Measurements from ENCODE around the gene SLC35E4.

SLC35E4 gene

GRCh38 chr22:30680991-30681770, 45.6 kb downstream of the SLC35E4 start:
- DNase-seq (ENCODE audit: insufficient read length) (no peak), FAIRE-seq (no peak)
- TF ChIP-seq POLR2AphosphoS5 (IDR thresholded peaks at IDR 0.05; ENCODE audit: low read depth, low read length): no peak
- TF ChIP-seq POLR2A (IDR thresholded peaks at IDR 0.05; ENCODE audit: low read depth, low read length): no peak
- TF ChIP-seq TAF1 (IDR thresholded peaks at IDR 0.05; ENCODE audit: borderline replicate concordance, low read depth, low read length): no peak

GRCh38 chr22:30681831-30682230, 46.2 kb downstream of the SLC35E4 start:
- no peak for TF ChIP-seq POLR2AphosphoS5 (IDR thresholded peaks at IDR 0.05; ENCODE audit: low read depth, low read length)
- no peak for TF ChIP-seq TAF1 (IDR thresholded peaks at IDR 0.05; ENCODE audit: borderline replicate concordance, low read depth, low read length)
- TF ChIP-seq POLR2A (IDR thresholded peaks at IDR 0.05; ENCODE audit: low read depth, low read length): no peak

GRCh38 chr22:30685178-30685577, 49.6 kb downstream of the SLC35E4 start:
- FAIRE-seq (no peak), DNase-seq (ENCODE audit: insufficient read length) (no peak)

More at GRCh38 chr22:30681831-30682230, 46.2 kb downstream of the SLC35E4 start:
- no peak for DNase-seq (ENCODE audit: insufficient read length)
- no peak for FAIRE-seq

GRCh38 chr22:30687358-30687757, 51.8 kb downstream of the SLC35E4 start:
- FAIRE-seq (no peak), DNase-seq (ENCODE audit: insufficient read length) (no peak)
- TF ChIP-seq TAF1 (IDR thresholded peaks at IDR 0.05; ENCODE audit: borderline replicate concordance, low read depth, low read length) (no peak), POLR2A (IDR thresholded peaks at IDR 0.05; ENCODE audit: low read depth, low read length) (no peak), POLR2AphosphoS5 (IDR thresholded peaks at IDR 0.05; ENCODE audit: low read depth, low read length) (no peak)

More at GRCh38 chr22:30685178-30685577, 49.6 kb downstream of the SLC35E4 start:
- TF ChIP-seq POLR2AphosphoS5 (IDR thresholded peaks at IDR 0.05; ENCODE audit: low read depth, low read length) (no peak), TAF1 (IDR thresholded peaks at IDR 0.05; ENCODE audit: borderline replicate concordance, low read depth, low read length) (no peak), POLR2A (IDR thresholded peaks at IDR 0.05; ENCODE audit: low read depth, low read length) (no peak)

- DNase-seq (ENCODE audit: insufficient read length) (no peak), FAIRE-seq (no peak)
- TF ChIP-seq TAF1 (IDR thresholded peaks at IDR 0.05; ENCODE audit: borderline replicate concordance, low read depth, low read length) (no peak), POLR2A (IDR thresholded peaks at IDR 0.05; ENCODE audit: low read depth, low read length) (no peak), POLR2AphosphoS5 (IDR thresholded peaks at IDR 0.05; ENCODE audit: low read depth, low read length) (no peak)
These were observed 54.0 kb downstream of the SLC35E4 start for GRCh38 chr22:30689622-30690021.

GRCh38 chr22:30691204-30691603, 55.6 kb downstream of the SLC35E4 start:
- DNase-seq (ENCODE audit: insufficient read length) (no peak), FAIRE-seq (no peak)
- no peak for TF ChIP-seq POLR2AphosphoS5 (IDR thresholded peaks at IDR 0.05; ENCODE audit: low read depth, low read length)

GRCh38 chr22:30694171-30694639, 58.6 kb downstream of the SLC35E4 start:
- FAIRE-seq (no peak), DNase-seq (ENCODE audit: insufficient read length) (peak; percentile 25)
- TF ChIP-seq TAF1 (IDR thresholded peaks at IDR 0.05; ENCODE audit: borderline replicate concordance, low read depth, low read length): no peak
- TF ChIP-seq POLR2AphosphoS5 (IDR thresholded peaks at IDR 0.05; ENCODE audit: low read depth, low read length): no peak
- no peak for TF ChIP-seq POLR2A (IDR thresholded peaks at IDR 0.05; ENCODE audit: low read depth, low read length)

- FAIRE-seq (no peak), DNase-seq (ENCODE audit: insufficient read length) (peak; percentile 32)
- TF ChIP-seq TAF1 (IDR thresholded peaks at IDR 0.05; ENCODE audit: borderline replicate concordance, low read depth, low read length): no peak
- TF ChIP-seq POLR2AphosphoS5 (IDR thresholded peaks at IDR 0.05; ENCODE audit: low read depth, low read length): no peak
- TF ChIP-seq POLR2A (IDR thresholded peaks at IDR 0.05; ENCODE audit: low read depth, low read length): no peak
These were observed 59.2 kb downstream of the SLC35E4 start, which contains the start of gene OSBP2 for GRCh38 chr22:30694640-30695350. OSBP2 (plus strand) TSS chr22:30694874; CDS start chr22:30694910, 36 bp downstream.

GRCh38 chr22:30695351-30695851, 59.8 kb downstream of the SLC35E4 start:
- FAIRE-seq: no peak
- TF ChIP-seq TAF1 (IDR thresholded peaks at IDR 0.05; ENCODE audit: borderline replicate concordance, low read depth, low read length) (no peak), POLR2AphosphoS5 (IDR thresholded peaks at IDR 0.05; ENCODE audit: low read depth, low read length) (no peak), POLR2A (IDR thresholded peaks at IDR 0.05; ENCODE audit: low read depth, low read length) (no peak)

GRCh38 chr22:30695871-30696655, 60.5 kb downstream of the SLC35E4 start:
- FAIRE-seq: no peak
- TF ChIP-seq POLR2AphosphoS5 (IDR thresholded peaks at IDR 0.05; ENCODE audit: low read depth, low read length) (no peak), TAF1 (IDR thresholded peaks at IDR 0.05; ENCODE audit: borderline replicate concordance, low read depth, low read length) (no peak), POLR2A (IDR thresholded peaks at IDR 0.05; ENCODE audit: low read depth, low read length) (no peak)
- DNase-seq (ENCODE audit: insufficient read length): no peak

More at GRCh38 chr22:30695351-30695851, 59.8 kb downstream of the SLC35E4 start:
- no peak for DNase-seq (ENCODE audit: insufficient read length)

Data from GM12892 (cell line).